IMR-90 (cell line): ENCODE results near the gene CTCF. TPM values are rescaled to one million over a fixed set of nuclear protein-coding genes. Genes with fewer than 3 reads are reported as not detected.

Source experiments
- ATAC-seq: fragments of 200-7000 bp; cut with Tn5 transposase; 2 replicates; pipeline ENCODE4 v1.9.1; 2020; ENCODE audit warnings: low read depth, mild to moderate bottlenecking, moderate library complexity
- BruUV-seq: library from RNA; stranded (reverse); fragments of 400-500 nt; replicated peaks from 2 replicates; lab custom pipeline; 2021; lab: Mats Ljungman, UMichigan
- CTCF ChIA-PET: fragments of 300-600 bp; formaldehyde crosslinking; extraction: SDS; loops from one replicate; lab custom pipeline; 2021; ENCODE audit warnings: antibody characterized with exemption; lab: Yijun Ruan, JAX
- POLR2A ChIA-PET: fragments of 300-600 bp; sonication (Branson Sonifier 250); formaldehyde crosslinking; loops from one replicate; lab custom pipeline; 2022; ENCODE audit warnings: antibody characterized with exemption; ENCODE audit not compliant: unreplicated experiment; lab: Charles Lee
- DNase-seq: peaks from one replicate; pipeline ENCODE4 v3.0.0; 2013
- H2AFZ ChIP-seq: replicated peaks from 2 replicates; pipeline ENCODE3; 2013; ENCODE audit warnings: low read length, mild to moderate bottlenecking; ENCODE audit not compliant: poor library complexity
- H2AK5ac ChIP-seq: 2 replicates; pipeline ENCODE4 v1.6.1; 2013; ENCODE audit warnings: low read depth, low read length, inconsistent platforms
- H2AK9ac ChIP-seq: replicated peaks from 2 replicates; pipeline ENCODE3; 2013; ENCODE audit warnings: mild to moderate bottlenecking, low read depth, low read length, moderate library complexity; ENCODE audit not compliant: poor library complexity
- H2BK120ac ChIP-seq: 2 replicates; pipeline ENCODE4 v1.6.1; 2013; ENCODE audit warnings: low read depth, low read length, inconsistent platforms
- H2BK15ac ChIP-seq: 3 replicates; pipeline ENCODE4 v1.6.1; 2013; ENCODE audit warnings: low read depth, low read length, inconsistent platforms
- H2BK20ac ChIP-seq: 2 replicates; pipeline ENCODE4 v1.6.1; 2013; ENCODE audit warnings: low read depth, mild to moderate bottlenecking, inconsistent platforms, low read length, moderate library complexity
- H2BK5ac ChIP-seq: 2 replicates; pipeline ENCODE4 v1.6.1; 2013; ENCODE audit warnings: mild to moderate bottlenecking, low read depth, low read length, inconsistent platforms; ENCODE audit not compliant: poor library complexity, severe bottlenecking
- H3K14ac ChIP-seq: replicated peaks from 2 replicates; pipeline ENCODE4 v1.6.1; 2013; ENCODE audit warnings: low read depth, low read length, inconsistent platforms
- H3K18ac ChIP-seq: 2 replicates; pipeline ENCODE4 v1.6.1; 2013; ENCODE audit warnings: low read depth, low read length, control low read depth
- H3K23ac ChIP-seq: 2 replicates; pipeline ENCODE4 v1.6.1; 2013; ENCODE audit warnings: low read depth, low read length, inconsistent platforms
- H3K27ac ChIP-seq: 2 replicates; pipeline ENCODE4 v1.5.1; 2013; ENCODE audit warnings: mild to moderate bottlenecking, control low read depth, low read length; ENCODE audit not compliant: insufficient read depth
- H3K27me3 ChIP-seq: 2 replicates; pipeline ENCODE4 v1.6.1; 2013; ENCODE audit warnings: low read length; ENCODE audit not compliant: control insufficient read depth, insufficient read depth
- H3K36me3 ChIP-seq: 2 replicates; pipeline ENCODE4 v1.6.1; 2013; ENCODE audit warnings: low read length, mixed read lengths; ENCODE audit not compliant: control insufficient read depth, insufficient read depth
- H3K4ac ChIP-seq: 2 replicates; pipeline ENCODE4 v1.6.1; 2013; ENCODE audit warnings: low read depth, low read length, inconsistent platforms
- H3K4me1 ChIP-seq: 2 replicates; pipeline ENCODE4 v1.6.1; 2013; ENCODE audit warnings: low read length, mixed read lengths; ENCODE audit not compliant: control insufficient read depth, insufficient read depth
- H3K4me2 ChIP-seq: 2 replicates; pipeline ENCODE4 v1.6.1; 2013; ENCODE audit warnings: low read depth, mild to moderate bottlenecking, control low read depth, low read length, moderate library complexity
- H3K4me3 ChIP-seq: 2 replicates; pipeline ENCODE4 v1.5.1; 2013; ENCODE audit warnings: low read depth, mild to moderate bottlenecking, control low read depth, low read length, moderate library complexity; ENCODE audit not compliant: insufficient read depth
- H3K56ac ChIP-seq: 2 replicates; pipeline ENCODE4 v1.6.1; 2013; ENCODE audit warnings: low read length, inconsistent platforms; ENCODE audit not compliant: insufficient read depth; ENCODE audit errors: extremely low read depth
- H3K79me1 ChIP-seq, 2 experiments: 2 replicates each; pipeline ENCODE4 v1.6.1; 2013; ENCODE audit warnings: low read length in 2 of 2, inconsistent platforms in 1 of 2, low read depth in 1 of 2
- H3K9ac ChIP-seq: 2 replicates; pipeline ENCODE4 v1.6.1; 2013; ENCODE audit warnings: low read depth, low read length, control low read depth
- H3K9me1 ChIP-seq: 2 replicates; pipeline ENCODE4 v1.6.1; 2013; ENCODE audit warnings: low read length, inconsistent platforms; ENCODE audit not compliant: insufficient read depth
- H3K9me3 ChIP-seq: 2 replicates; pipeline ENCODE4 v1.6.1; 2013; ENCODE audit warnings: low read length; ENCODE audit not compliant: control insufficient read depth, insufficient read depth
- H4K20me1 ChIP-seq: 2 replicates; pipeline ENCODE4 v1.6.1; 2013; ENCODE audit warnings: low read length, inconsistent platforms; ENCODE audit not compliant: insufficient read depth
- H4K5ac ChIP-seq: 2 replicates; pipeline ENCODE4 v1.6.1; 2013; ENCODE audit warnings: mild to moderate bottlenecking, low read depth, low read length, control low read depth
- H4K8ac ChIP-seq, 2 experiments: 2 replicates each; pipeline ENCODE4 v1.6.1; 2013; ENCODE audit warnings: low read depth in 2 of 2, low read length in 2 of 2, control low read depth in 1 of 2, inconsistent platforms in 1 of 2
- H4K91ac ChIP-seq: 2 replicates; pipeline ENCODE4 v1.6.1; 2013; ENCODE audit warnings: low read depth, low read length, inconsistent platforms; ENCODE audit not compliant: insufficient read depth
- BHLHE40 ChIP-seq: fragments of 150-350 bp; IDR thresholded peaks from 2 replicates; pipeline ENCODE4 v1.6.1; 2016; ENCODE audit warnings: mild to moderate bottlenecking, low read depth, low read length
- CEBPB ChIP-seq: IDR thresholded peaks from 2 replicates; pipeline ENCODE4 v1.6.1; 2012; ENCODE audit warnings: low read depth, low read length, improper control_type of control experiment
- CTCF ChIP-seq: conservative IDR thresholded peaks from 2 replicates; pipeline ENCODE4 v1.5.1; 2012; ENCODE audit warnings: mild to moderate bottlenecking, low read depth, low read length, improper control_type of control experiment
- ELK1 ChIP-seq: fragments of 150-350 bp; IDR thresholded peaks from 2 replicates; pipeline ENCODE4 v1.6.1; 2016; ENCODE audit warnings: low read depth, mild to moderate bottlenecking, low read length, moderate library complexity, borderline replicate concordance
- FOS ChIP-seq: fragments of 150-350 bp; IDR thresholded peaks from 2 replicates; pipeline ENCODE4 v1.6.1; 2016; ENCODE audit warnings: low read depth, low read length
- MAZ ChIP-seq: IDR thresholded peaks from 2 replicates; pipeline ENCODE4 v1.6.1; 2012; ENCODE audit warnings: low read depth, mild to moderate bottlenecking, low read length, improper control_type of control experiment, moderate library complexity, borderline replicate concordance
- MXI1 ChIP-seq: IDR thresholded peaks from 2 replicates; pipeline ENCODE4 v1.6.1; 2012; ENCODE audit warnings: low read depth, mild to moderate bottlenecking, low read length, moderate library complexity, borderline replicate concordance
- NFE2L2 ChIP-seq: fragments of 150-350 bp; IDR thresholded peaks from 2 replicates; pipeline ENCODE4 v1.6.1; 2016; ENCODE audit warnings: low read depth, mild to moderate bottlenecking, low read length
- POLR2A ChIP-seq: IDR thresholded peaks from 2 replicates; pipeline ENCODE4 v1.6.1; 2012; ENCODE audit warnings: mild to moderate bottlenecking, low read depth, low read length
- RCOR1 ChIP-seq: IDR thresholded peaks from 2 replicates; pipeline ENCODE4 v1.6.1; 2012; ENCODE audit warnings: mild to moderate bottlenecking, low read length, improper control_type of control experiment; ENCODE audit not compliant: insufficient replicate concordance
- RFX5 ChIP-seq: IDR thresholded peaks from 2 replicates; pipeline ENCODE4 v1.8.0; 2012; ENCODE audit warnings: low read depth, mild to moderate bottlenecking, low read length, moderate library complexity
- SMC3 ChIP-seq: fragments of 150-350 bp; IDR thresholded peaks from 2 replicates; pipeline ENCODE4 v1.6.1; 2016; ENCODE audit warnings: low read depth, mild to moderate bottlenecking, antibody characterized with exemption, low read length, moderate library complexity
- WGBS, 2 experiments: methylation state at CpG; one replicate each; pipeline versions ENCODE4 v1.1.5 to v1.1.7; 2013; ENCODE audit warnings: missing lambda C conversion rate in 2 of 2; ENCODE audit not compliant: insufficient read length in 1 of 2; ENCODE audit errors: extremely low coverage in 2 of 2; 5-methylcytosine and 5-hydroxymethylcytosine counted together
- dilution Hi-C: fragments of 300-500 bp; cut with HindIII; formaldehyde crosslinking; loops from one replicate; pipeline ENCODE4 v1.14.3; 2018; ENCODE audit warnings: low sequenced_read_pairs; ENCODE audit not compliant: unreplicated experiment
- in situ Hi-C: fragments of 300-500 bp; cut with MboI; formaldehyde crosslinking; loops from 3 replicates; pipeline ENCODE4 v1.14.3; 2019; ENCODE audit warnings: low sequenced_read_pairs, inconsistent platforms, mixed read lengths
- intact Hi-C: fragments of 100-400 bp; cut with micrococcal nuclease; formaldehyde crosslinking; loops from 2 replicates; pipeline ENCODE4 v1.10.0; 2022
- polyA plus RNA-seq, 3 experiments: library from polyadenylated mRNA; depleted of rRNA; stranded (reverse); fragments of >200 nt; gene quantifications; 2 replicates each; pipeline ENCODE4 v1.2.3, GENCODE V29; 2012; ENCODE audit warnings: low replicate concordance in 1 of 3
- total RNA-seq: library from RNA; depleted of rRNA; stranded (reverse); fragments of >200 nt; gene quantifications from 2 replicates; pipeline ENCODE4 v1.2.3, GENCODE V29; 2012
- TF ChIP-seq, protein P1 (sequence below): fragments of 150-350 bp; IDR thresholded peaks from 2 replicates; pipeline ENCODE4 v1.6.1; 2017; ENCODE audit warnings: mild to moderate bottlenecking, antibody characterized with exemption, low read length, low read depth

CTCF gene
- total and polyA plus RNA-seq, 2 of the 4 experiments (the other 2 are of a cell fraction): 16.1 to 22.8 TPM

DNA sequence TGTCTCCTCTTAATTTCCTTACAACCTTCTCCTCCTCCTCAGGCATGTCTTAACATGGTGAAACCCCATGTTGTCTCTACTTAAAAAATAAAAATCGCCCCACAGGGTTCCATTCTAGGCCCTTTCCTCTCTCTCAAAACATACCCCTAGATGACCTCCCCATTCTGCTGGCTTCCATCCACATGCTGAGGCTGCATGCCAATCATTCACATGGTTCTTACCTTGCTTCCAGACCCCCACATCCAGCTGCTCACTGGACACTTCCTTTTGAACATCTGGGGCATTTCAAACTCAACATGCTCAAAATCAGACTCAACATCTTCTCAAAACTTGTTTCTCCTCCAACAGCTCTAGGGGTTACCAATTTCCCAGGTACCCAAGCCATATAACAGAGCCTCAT is 12.4 kb upstream of the CTCF start:
- BruUV-seq: no TSS peak
- Histone ChIP-seq H2BK120ac (no peak overlapping the region), H4K20me1 (peaks cover 27% of the 10 kb centered on the region; the same call in 1 of the 2 replicates), H4K5ac (no peak overlapping the region), H2AFZ (no peak overlapping the region), H3K4me1 (no peaks in the 10 kb centered on the region; the same call in 1 of the 2 replicates), H3K27ac (no peak overlapping the region), H3K14ac (no peak overlapping the region), H3K56ac (no peak overlapping the region), H3K4me3 (no peak overlapping the region), H3K9ac (no peak overlapping the region), H2BK5ac (no peak overlapping the region), H3K9me3 (no peaks in the 10 kb centered on the region), H3K18ac (no peak overlapping the region), H4K8ac (no peak overlapping the region), H3K4me2 (no peak overlapping the region), H2AK9ac (no peak overlapping the region), H2BK15ac (no peak overlapping the region), H3K9me1 (no peaks in the 10 kb centered on the region), H2BK20ac (no peak overlapping the region), H3K36me3 (peaks cover 34% of the 10 kb centered on the region; the same call in 1 of the 2 replicates), H2AK5ac (no peak overlapping the region), H3K23ac (no peak overlapping the region), H4K91ac (no peak overlapping the region), H3K4ac (no peak overlapping the region), H3K27me3 (no peaks in the 10 kb centered on the region), H3K79me1 (peaks cover 10 to 30% of the 10 kb centered on the region in 2 experiments; a peak in 3 of 4 replicates)
- in situ Hi-C loops (loop anchor here (25.0 kb wide), 1 partner anchor 387 kb away; the partner anchor contains the start of genes CTRL, LCAT and PSMB10), dilution Hi-C loops (no loop called here), intact Hi-C loops (no loop called here)
- ChIA-PET POLR2A (no interaction called here), CTCF (no interaction called here)
- ATAC-seq: no peak
- DNase-seq: no peak
- TF ChIP-seq BHLHE40 (no peak), FOS (no peak), RFX5 (no peak), POLR2A (no peak), CEBPB (no peak), ELK1 (no peak), MAZ (no peak), MXI1 (no peak), SMC3 (no peak), NFE2L2 (no peak), CTCF (no peak), RCOR1 (no peak)
- TF ChIP-seq, protein P1, sequence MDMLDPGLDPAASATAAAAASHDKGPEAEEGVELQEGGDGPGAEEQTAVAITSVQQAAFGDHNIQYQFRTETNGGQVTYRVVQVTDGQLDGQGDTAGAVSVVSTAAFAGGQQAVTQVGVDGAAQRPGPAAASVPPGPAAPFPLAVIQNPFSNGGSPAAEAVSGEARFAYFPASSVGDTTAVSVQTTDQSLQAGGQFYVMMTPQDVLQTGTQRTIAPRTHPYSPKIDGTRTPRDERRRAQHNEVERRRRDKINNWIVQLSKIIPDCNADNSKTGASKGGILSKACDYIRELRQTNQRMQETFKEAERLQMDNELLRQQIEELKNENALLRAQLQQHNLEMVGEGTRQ: no peak
- 57% methylated on average over 1 of the region's 1 CpG; no CpG with 5 or more reads in 1 of the 2 experiments for WGBS, 2 experiments
